NCI-H69 (cell line): ENCODE results near the gene SCEL.
"Not testable (repeated sequence)": the region's sequence is repeated elsewhere in the genome, so short reads cannot be mapped to it uniquely, and the experiment has no call there.

Experiments used
- DNase-seq: peaks from one replicate; lab custom pipeline; 2025; lab: John Stamatoyannopoulos, UW

Gene SCEL

DNA sequence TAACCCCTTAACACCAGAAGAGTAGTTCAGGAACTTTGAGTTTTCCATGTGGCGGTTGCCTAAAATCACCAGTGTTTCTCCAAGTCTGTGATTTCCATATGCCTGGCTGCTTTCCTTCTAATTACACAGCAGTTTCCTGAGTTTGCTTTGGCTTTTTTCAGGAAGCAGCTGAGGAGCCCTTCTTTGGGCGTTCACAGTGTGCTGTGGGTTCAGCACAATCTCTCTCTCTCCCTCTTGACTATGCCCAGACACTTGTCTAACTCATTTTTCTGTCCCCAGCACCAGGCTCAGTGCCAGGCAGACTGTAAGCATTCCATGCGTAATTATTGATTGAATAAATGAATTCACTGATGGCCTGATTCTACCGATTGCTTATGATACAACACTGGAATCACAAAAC is 19.7 kb downstream of the SCEL start:
- DNase-seq: peak; percentile 4

DNA sequence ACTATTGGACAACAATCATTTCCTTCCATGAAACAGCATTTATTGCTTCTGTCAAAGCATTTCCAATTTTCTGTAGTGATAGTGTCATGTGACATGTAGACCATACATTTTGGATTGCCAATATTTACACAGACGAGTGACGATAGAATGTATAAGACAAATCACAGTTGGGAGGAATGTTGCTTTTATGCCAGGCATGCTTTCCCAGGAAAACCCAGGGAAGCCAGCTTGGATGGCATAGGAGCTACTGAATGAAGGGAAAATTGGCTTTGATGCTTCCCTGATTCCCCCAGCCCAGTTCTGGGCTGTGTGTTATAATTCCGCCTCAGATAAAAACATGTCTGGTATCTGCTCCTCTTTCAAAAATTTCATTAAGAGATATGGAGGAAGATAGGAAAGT is 22.5 kb downstream of the SCEL start:
- no peak for DNase-seq

DNA sequence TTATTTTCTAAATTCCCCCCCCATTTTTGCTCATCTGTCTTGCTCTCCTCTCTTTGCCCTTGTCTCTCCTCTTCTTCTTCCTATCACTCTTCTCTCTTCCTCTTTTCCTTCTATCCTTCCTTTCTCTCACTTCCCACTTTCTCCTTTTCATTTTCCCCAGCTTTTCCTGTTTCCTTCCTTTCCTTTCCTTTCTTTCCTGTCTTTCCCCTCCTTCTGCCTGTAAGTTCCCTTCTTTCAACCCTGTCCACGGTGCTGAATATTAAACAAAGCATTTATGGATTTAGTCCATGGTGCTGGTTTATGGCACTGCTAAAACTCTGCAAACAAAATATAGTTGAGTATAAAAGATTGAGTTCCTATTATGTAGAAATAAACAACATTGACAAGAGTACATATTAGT is 27.6 kb downstream of the SCEL start:
- DNase-seq: no peak

DNA sequence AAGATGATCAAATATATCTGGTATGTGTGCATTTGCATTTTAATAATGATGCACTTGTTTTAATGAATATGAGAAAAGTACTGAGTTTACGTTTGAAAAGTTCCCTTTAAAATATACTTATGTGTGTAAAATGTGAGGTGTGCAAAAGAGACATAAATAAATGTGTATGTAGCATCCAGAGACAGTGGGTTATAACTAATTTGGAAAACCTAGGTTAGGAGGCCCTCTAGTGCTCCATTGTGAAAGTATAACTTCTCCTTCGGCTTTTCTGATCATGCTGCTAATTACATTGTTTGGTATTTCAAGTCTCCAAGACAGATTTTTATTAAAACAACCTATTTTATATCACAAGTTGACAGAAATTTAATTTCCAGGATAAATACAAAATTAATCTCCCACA is 30.1 kb downstream of the SCEL start:
- peak; percentile 51 for DNase-seq

DNA sequence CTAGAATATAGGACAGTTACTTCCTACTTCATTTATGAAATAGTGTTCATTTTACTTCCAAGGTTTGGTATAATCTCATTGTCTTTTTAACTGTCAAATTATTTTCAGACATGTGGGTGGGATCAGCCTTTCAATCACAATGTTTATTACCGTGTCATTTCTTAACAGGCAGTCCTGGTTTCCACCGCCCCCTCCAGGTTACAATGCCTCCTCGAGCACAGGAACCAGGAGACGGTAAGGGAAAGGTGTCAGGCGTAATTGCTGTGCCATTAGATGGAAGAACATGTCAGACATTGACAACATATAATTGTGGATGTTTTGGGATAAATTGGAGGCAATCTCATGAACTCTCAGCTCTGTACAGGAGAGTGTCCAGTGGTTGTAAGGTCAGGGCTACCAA is 36.5 kb downstream of the SCEL start:
- DNase-seq: no peak

DNA sequence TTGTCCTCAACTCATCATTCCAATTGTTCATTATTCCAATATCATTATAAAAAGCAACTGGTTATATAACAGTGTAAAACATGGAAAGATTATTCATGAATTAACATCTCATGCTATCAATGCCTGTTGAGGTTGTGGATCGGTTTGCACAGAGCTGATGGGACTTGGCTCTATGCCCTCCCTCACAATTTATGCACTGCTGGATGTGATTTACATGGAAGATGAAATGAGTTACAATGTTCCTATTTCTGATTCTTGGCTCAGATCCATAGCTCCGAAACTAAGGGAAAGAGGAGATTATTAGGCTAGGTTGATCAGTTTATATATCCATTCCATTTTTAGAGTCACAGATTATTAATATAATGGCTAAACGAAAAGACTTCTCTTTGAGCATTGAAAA is 38.6 kb downstream of the SCEL start:
- peak; percentile 37 for DNase-seq

DNA sequence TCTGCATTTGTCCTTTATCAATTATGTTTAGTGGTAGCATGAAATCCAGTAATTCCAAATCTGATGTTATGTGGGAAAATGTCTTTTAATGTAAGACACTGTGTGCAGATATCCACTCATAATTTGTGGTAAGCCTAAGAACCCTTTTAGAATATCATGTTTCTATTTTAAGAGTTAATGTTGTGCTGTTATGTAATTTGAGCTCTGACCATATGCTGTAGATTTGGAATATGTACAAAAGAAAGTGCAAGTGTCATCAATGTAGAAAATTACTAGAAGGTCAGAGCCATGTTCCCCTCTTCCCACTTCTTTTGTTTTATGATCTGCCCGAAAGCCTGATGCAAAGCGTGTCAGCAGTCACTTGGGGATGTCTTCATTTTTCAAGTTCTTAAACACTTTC is 44.5 kb downstream of the SCEL start:
- peak; percentile 59 for DNase-seq

DNA sequence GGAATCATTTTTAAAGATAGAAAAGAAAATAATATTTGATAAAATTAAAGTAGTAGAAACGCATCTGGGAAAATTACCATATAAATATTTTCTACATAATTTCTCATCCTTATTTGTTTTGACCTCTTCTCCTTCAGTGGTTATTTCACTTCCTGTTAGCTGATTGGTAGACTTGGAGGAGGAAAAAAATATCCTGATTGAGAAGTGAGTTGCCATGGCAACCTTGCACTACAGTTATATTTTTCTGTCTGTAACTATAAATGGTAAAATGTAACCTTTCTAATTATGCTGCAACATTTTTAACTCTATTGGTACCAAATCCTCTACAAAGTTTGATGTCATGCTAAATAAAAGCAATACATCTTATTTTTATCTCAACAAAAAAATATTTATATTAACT is 45.2 kb downstream of the SCEL start:
- DNase-seq: no peak

DNA sequence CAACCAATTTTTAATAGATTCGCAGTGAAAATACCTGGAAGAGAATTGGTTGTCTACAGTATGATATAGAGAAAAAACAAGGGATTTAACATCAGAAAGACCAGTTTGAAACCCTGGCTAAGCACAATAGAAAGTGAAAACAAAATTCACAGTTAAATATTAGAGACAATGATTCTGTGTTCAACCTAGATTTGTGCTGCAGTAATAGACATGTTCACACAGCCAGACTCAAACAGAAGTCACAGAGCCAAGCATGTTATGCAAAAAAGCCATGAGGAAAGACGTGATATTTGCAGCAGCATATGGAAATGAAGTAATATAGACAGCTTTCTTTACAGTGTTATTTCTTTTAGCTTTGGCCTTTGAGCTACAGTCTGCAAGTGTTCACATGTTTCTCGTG is 48.1 kb downstream of the SCEL start:
- no peak for DNase-seq

DNA sequence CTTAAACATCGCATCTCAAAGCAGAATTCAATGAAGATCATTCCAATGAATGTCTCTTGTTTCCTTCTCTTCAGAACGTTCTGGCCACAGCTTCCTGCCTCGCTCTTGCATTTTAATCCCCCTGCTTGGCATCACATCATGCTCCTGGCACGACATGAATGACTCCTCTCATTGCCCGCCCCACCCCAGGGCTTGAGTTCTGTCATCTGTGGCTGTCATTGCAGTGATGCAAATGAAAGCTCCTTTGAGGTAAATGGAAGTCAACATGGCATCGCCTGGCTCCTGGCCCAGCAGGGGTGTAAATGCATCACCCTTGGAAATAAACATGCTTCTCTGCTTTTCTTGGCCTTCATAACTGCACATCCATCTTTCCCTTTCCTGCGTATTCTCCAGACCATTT is 48.6 kb downstream of the SCEL start:
- peak; percentile 44 for DNase-seq

DNA sequence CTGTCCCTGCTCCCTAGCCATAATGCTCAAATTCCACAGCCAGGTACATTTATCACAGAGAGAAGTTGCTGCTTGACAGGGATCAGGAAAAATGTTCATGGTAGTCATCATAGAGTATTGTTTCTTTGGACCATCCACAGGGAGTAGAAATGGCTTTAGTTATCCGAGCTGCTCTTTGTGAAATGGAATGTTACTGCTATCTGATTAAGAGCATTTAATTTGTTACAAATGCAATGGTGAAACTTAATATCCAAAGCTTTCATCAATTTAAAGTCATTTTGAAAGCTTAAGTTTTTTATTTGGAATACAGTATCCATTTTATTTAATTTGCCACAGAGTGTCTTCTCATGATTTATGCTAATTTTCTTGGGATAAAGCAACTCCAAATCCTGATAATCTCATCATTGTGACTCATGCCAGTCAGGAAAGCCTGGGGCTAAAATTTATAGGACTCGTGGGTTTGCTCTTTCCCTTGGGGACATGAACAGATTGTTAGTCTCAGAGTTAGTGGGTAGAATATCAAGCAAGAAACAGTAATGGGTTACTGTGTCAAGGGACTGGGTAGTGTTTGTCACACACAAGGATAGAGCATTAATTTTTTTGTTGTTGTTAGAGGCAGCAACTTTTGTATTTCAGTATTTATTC is 59.8 kb downstream of the SCEL start:
- DNase-seq: peak; percentile 84

DNA sequence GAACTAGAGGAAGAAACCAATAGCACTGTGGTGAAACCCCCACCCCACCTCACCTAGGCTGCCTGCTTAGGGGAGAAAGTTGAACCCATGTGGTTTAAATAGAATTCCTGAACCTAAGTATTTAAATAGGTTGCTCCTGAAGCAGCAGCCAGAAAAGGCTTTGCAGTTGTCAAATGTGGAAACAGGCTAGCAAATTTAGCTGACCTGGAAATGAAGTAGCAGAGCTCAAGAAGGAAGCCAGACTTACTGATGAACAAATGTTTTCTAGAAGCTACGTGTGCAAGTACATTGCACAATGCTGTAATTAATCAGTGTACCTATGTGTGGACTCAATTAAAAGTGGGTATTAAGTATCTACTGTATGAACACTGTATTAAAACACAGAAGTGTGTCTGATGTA is 61.3 kb downstream of the SCEL start:
- peak; percentile 16 for DNase-seq

DNA sequence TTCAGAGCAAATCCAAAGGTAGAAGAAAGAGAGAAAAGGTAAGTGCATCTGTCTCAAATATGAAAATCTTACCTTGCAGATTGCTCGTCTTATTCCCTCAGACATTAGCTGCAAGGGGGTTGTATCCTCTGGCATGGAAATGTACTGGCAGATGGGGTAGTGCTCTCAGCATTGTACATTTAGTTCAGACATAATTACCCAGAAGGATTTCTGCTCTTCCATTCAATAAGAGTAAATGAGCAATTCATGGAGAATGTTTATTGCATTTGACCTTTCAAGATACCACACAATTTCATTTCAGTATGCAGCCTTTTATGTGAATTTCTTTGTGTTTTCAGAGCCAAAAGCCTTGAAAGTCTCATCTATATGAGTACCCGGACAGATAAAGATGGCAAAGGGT is 63.8 kb downstream of the SCEL start:
- peak; percentile 89 for DNase-seq

DNA sequence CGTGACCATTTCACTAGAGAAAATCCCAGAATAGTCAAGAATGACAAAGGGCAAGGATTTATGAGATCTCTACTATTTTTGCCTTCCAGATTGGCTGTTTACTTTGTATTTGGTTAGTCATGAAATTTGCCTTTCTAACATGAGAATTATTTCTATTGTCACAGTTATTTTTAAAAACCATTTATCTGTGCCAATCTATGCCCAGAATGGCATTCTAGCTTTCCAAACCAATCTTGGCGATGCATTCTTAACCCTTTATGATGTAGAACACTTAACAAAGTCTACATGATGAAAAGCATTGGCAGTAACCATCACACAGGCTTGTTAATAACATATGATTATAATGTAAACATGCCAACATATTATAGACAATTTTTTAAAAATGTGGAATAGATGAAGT is 65.2 kb downstream of the SCEL start:
- DNase-seq: no peak

DNA sequence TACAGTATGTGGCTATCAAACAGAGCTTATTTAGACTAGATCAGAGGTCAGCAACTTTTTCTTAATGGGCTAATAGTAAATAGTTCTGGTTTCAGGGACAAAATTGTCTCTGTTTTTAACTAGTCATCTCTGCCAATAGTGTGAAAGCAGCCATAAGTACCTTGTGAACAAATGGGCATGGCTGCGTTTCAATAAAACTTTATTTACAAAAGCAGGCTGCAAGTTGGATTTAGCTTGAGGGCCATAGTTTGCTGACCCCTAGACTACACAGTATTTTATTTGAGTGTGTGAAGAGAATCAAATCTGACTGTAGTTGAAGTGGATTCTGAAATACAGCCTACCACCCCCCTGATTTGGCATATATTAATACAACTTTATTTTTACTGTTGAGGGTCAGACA is 75.6 kb downstream of the SCEL start:
- no peak for DNase-seq

DNA sequence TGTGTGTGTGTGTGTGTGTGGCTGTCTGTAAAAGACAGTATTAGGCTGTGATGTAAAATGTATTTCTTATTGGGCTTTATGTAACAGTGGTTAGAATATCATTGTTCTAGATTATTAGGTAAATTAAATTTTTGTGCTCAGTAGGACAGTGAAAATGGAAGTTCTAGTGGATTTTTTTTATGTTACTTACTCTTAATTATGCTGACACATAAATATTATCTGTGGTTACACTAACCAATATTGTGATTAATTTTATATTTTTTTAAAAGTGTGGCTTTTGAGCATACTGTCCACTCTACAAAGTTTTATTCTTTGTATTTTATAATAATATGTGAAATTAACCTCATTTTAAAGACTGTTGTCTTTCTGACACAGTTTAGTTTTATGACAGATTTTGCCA is 80.5 kb downstream of the SCEL start:
- DNase-seq: no peak

DNA sequence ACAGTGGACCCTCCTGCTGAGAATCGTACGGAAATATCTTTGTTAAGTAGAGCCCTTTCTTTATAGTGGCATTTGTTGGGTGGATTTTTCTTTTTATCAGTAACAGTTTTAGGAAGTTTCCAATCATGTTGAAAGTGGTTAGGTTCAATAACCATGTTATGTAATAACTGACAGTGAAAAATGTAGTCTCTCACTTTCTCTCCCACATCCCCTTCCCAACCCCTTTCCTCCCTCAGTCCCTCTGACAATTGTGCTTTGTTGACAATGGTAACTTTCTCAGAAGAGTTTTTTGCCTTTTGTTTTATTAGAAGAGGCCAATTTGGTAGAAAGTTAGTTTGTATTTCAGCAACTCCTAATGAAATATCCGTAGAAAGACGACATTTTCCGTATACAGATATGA is 84.1 kb downstream of the SCEL start:
- peak; percentile 30 for DNase-seq

DNA sequence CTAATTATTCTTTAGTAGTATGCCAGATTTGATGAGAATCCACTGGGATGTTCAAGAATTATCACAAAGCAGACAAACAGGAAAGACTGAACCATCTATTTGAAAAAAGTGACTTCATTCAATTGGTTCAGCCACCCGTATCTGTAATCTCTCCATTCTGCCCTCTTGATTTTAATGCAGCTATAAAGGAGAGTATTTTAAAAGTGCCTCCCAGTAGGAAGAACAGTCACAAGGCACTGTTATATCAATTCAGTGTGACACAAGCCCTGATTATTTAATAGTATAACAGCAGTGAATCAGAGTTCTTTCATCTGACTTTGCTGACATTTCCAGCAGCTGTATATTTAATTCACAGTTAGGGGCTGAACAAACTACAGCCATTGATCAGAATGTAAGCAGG is 84.6 kb downstream of the SCEL start:
- DNase-seq: peak; percentile 58

DNA sequence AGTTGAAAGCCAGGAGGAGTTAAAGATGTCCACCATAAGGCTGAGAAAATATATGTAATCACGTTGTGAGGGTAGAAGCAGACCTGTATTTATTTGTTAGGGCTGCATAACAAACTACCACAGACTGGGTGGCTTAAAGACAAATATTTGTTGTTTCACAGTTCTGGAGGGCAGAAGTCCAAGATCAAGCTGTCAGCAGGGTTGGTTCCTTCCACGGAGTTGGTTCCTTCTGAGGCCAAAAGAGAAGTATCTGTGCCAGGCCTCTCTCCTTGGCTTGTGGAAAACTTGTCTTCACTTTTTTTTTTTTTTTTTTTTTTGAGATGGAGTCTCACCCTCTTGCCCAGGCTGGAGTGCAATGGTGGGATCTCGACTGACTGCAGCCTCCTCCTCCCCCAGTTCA is 88.3 kb downstream of the SCEL start:
- no peak for DNase-seq

DNA sequence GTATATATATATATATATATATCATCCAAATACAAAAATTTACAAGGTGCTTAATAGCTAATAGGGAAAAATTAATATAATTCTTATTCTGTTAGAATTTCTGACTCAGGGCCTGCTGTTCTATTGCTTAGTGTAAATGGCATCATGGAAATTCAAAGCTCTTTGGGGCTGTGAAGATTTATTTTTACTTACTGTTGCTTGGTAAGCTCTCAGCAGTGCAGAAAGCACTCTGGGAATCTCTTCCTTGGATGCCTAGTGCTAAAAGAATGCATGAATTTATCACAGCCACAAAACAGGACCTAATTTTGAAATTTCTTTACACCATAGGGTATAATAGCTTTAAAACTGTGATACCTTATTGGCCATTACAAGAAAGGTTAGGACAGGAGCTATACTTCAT is 92.7 kb downstream of the SCEL start:
- no peak for DNase-seq

DNA sequence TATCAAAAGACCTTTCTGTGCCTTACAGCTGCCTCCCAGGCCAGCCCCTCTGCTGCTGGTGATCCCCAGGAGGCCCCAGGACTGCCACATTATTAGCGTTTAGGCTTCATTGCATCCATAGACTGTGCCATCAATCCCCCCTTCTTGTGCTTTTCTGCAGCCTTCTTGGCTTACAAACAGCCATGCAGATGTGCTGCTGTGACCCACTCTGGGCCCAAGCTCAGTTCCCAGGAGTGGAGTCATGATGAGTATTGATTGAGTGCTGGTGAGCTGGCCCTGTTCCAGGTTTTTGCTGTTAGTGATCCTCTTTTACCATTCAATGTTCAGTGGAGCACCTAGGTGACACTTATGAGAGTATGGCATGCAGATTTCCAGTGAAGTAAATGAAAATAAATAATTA is 102.1 kb downstream of the SCEL start:
- peak; percentile 73 for DNase-seq

DNA sequence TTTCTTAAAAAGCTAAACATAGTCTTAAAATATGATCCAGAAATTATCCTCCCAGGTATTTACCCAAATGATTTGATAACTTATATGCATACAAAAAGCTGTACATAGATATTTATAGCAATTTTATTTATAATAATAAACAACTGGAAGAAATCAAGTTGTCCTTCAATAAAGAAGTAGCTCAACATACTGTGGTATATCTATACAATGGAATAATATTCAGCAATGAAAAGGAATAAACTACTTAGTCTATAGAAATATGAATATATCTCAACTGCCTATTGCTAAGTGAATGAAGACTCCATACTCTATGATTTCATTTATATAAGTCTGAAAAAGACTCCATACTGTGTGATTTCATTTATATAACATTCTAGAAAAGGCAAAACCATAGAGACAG is 114.9 kb downstream of the SCEL start:
- DNase-seq: no peak

DNA sequence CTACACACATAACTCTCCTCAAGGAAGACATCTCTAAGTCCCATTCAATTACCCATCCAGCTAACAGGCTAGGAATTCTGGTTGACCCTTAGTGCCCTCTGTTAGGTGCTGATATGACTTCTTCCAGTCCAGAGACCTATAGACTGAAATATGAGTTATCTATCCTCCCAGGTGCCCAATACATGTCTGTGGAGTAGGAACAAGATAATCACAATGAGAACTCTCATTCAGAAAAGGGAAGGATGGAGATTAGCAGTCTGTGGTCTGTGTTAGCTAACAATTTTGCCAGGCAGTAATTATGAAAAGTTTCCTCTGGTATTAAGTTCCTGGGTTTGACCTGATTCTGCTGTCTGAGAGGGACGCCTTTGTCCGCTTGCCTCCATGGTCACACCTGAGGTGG is 117.8 kb downstream of the SCEL start:
- DNase-seq: no peak

DNA sequence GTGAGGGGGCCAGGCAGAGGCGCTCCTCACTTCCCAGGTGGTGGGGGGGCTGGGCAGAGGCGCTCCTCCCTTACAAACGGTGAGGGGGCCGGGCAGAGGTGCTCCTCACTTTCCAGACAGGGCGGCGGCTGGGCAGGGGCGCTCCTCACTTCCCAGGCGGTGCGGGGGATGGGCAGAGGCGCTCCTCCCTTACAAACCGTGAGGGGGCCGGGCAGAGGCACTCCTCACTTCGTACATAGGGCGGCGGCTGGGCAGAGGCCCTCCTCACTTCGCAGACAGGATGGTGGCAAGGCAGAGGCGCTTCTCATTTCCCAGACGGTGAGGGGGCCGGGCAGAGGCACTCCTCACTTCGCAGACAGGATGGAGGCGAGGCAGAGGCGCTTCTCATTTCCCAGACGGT is 124.5 kb downstream of the SCEL start:
- DNase-seq: not testable (repeated sequence)

DNA sequence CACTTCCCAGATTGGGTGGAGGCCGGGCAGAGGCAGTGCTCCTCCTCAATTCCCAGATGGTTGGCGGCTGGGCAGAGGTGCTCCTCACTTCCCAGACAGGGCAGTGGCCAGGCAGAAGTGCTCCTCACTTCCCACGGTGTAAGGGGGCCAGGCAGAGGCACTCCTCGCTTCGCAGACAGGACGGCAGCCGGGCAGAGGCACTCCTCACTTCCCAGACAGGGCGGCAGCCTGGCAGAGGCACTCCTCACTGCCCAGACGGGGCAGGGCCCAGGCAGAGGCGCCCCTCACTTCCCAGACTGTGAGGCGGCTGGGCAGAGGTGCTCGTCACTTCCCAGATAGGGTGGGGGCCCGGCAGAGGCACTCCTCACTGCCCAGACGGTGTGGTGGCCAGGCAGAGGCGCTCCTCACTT is 125.3 kb downstream of the SCEL start:
- no peak for DNase-seq
